Suppressor macrophage treated with lipopolysaccharide for 4 hours (primary cell): ENCODE data around the gene TAS2R1.
"Not testable (repeated sequence)": the region's sequence is repeated elsewhere in the genome, so short reads cannot be mapped to it uniquely, and the experiment has no call there.

ENCODE experiments used
- DNase-seq: peaks from one replicate; pipeline ENCODE4 v3.0.0-alpha.2; 2020

The TAS2R1 gene

GRCh38 chr5:9621379-9621903, 8.7 kb downstream of the TAS2R1 start:
- DNase-seq: no peak

GRCh38 chr5:9619331-9620092, 10.6 kb downstream of the TAS2R1 start:
- DNase-seq: no peak

- no peak for DNase-seq
Measured at GRCh38 chr5:9617739-9618504, 12.2 kb downstream of the TAS2R1 start.

GRCh38 chr5:9617221-9617620, 12.9 kb downstream of the TAS2R1 start:
- DNase-seq: no peak

- DNase-seq: no peak
Measured at GRCh38 chr5:9615331-9615730, 14.8 kb downstream of the TAS2R1 start.

- no peak for DNase-seq
Measured at GRCh38 chr5:9613360-9613759, 16.8 kb downstream of the TAS2R1 start.

- no peak for DNase-seq
Measured at GRCh38 chr5:9610969-9611368, 19.2 kb downstream of the TAS2R1 start.

- no peak for DNase-seq
Measured at GRCh38 chr5:9610364-9610763, 19.8 kb downstream of the TAS2R1 start.

GRCh38 chr5:9608093-9608492, 22.1 kb downstream of the TAS2R1 start:
- DNase-seq: no peak

GRCh38 chr5:9605041-9605838, 24.9 kb downstream of the TAS2R1 start:
- DNase-seq: no peak

GRCh38 chr5:9604416-9604815, 25.7 kb downstream of the TAS2R1 start:
- no peak for DNase-seq

GRCh38 chr5:9601055-9601739, 29.0 kb downstream of the TAS2R1 start:
- DNase-seq: no peak

GRCh38 chr5:9599391-9599790, 30.8 kb downstream of the TAS2R1 start:
- no peak for DNase-seq

- DNase-seq: not testable (repeated sequence)
Measured at GRCh38 chr5:9598329-9598728, 31.8 kb downstream of the TAS2R1 start.

GRCh38 chr5:9597322-9597721, 32.8 kb downstream of the TAS2R1 start:
- DNase-seq: not testable (repeated sequence)

GRCh38 chr5:9596824-9597223, 33.3 kb downstream of the TAS2R1 start:
- no peak for DNase-seq

- no peak for DNase-seq
Measured at GRCh38 chr5:9596171-9596780, 33.9 kb downstream of the TAS2R1 start.

- DNase-seq: no peak
Measured at GRCh38 chr5:9594913-9595312, 35.2 kb downstream of the TAS2R1 start.

GRCh38 chr5:9589049-9589835, 40.9 kb downstream of the TAS2R1 start:
- DNase-seq: no peak

- DNase-seq: no peak
Measured at GRCh38 chr5:9588254-9588653, 41.9 kb downstream of the TAS2R1 start.

GRCh38 chr5:9587135-9587534, 43.0 kb downstream of the TAS2R1 start:
- no peak for DNase-seq
